BLaER1 treated with 17β-estradiol and CSF1 and Interleukin-3, amounts not matched to agents 10 nM and 100 nM (cell line): ENCODE data around the gene NEURL1B.

ENCODE experiments used
- H3K27ac ChIP-seq, 11 experiments: shearing (Covaris generic); formaldehyde crosslinking; 2 replicates each; pipeline ENCODE4 v1.8.1; 2022
- H3K27me3 ChIP-seq, 11 experiments: shearing (Covaris generic); formaldehyde crosslinking; 2 replicates each; pipeline ENCODE4 v1.8.1; 2022
- H3K36me3 ChIP-seq, 11 experiments: shearing (Covaris generic); formaldehyde crosslinking; 2 replicates each; pipeline ENCODE4 v1.8.1; 2022
- H3K4me1 ChIP-seq, 10 experiments: shearing (Covaris generic); formaldehyde crosslinking; 2 replicates each; pipeline ENCODE4 v1.8.1; 2022
- H3K4me2 ChIP-seq, 11 experiments: shearing (Covaris generic); formaldehyde crosslinking; 2 replicates each; pipeline ENCODE4 v1.8.1; 2022
- H3K4me3 ChIP-seq, 10 experiments: shearing (Covaris generic); formaldehyde crosslinking; 2 replicates each; pipeline ENCODE4 v1.8.1; 2022
- H3K9ac ChIP-seq, 11 experiments: shearing (Covaris generic); formaldehyde crosslinking; 2 replicates each; pipeline ENCODE4 v1.8.1; 2022
- H3K9me3 ChIP-seq, 11 experiments: shearing (Covaris generic); formaldehyde crosslinking; replicated peaks in 1 of 11; 2 replicates each; pipeline ENCODE4 v1.8.1; 2022
- H4K20me1 ChIP-seq, 11 experiments: shearing (Covaris generic); formaldehyde crosslinking; 2 replicates each; pipeline ENCODE4 v1.8.1; 2022
- Cebpa-rat ChIP-seq, 11 experiments: shearing (Covaris generic); IDR thresholded peaks; 2 replicates each; pipeline ENCODE4 v1.8.1; 2022

The NEURL1B gene

GRCh38 chr5:172696171-172696849 lies 55.2 kb downstream of the NEURL1B start:
- peaks cover 0 to 11% (median 0%) of the 10 kb centered on the region in 11 experiments; a peak in 6 of 22 replicates for H3K36me3 ChIP-seq
- no peak for TF ChIP-seq Cebpa-rat (IDR thresholded peaks at IDR 0.05)
- peak overlapping the region in 5 of 10 experiments; percentile 57 to 70 (median 63); a peak in 8 of 20 replicates for H3K4me3 ChIP-seq
- H4K20me1 ChIP-seq, result no peaks in the 10 kb centered on the region
- H3K27ac ChIP-seq, result peak overlapping the region in 8 of 11 experiments; percentile 60 to 80 (median 79); a peak in 16 of 22 replicates
- peaks cover 13 to 57% (median 52%) of the 10 kb centered on the region in 10 experiments for H3K4me1 ChIP-seq
- H3K9me3 ChIP-seq, result no peaks in the 10 kb centered on the region
- H3K9ac ChIP-seq, result peak overlapping the region in 9 of 11 experiments; percentile 72 to 84 (median 78); a peak in 16 of 22 replicates
- H3K4me2 ChIP-seq, result peak overlapping the region; percentile 88 to 98 (median 94); a peak in 21 of 22 replicates
- no peaks in the 10 kb centered on the region for H3K27me3 ChIP-seq

GRCh38 chr5:172697123-172698121 lies 56.4 kb downstream of the NEURL1B start:
- Histone ChIP-seq H3K36me3 (0 out of 22 replicates have a peak, but pooled peaks cover 0 to under 1% (median 0%) of the 10 kb centered on the region in 11 experiments), H3K27me3 (no peaks in the 10 kb centered on the region), H3K4me2 (peak overlapping the region; percentile 88 to 98 (median 94)), H3K9me3 (no peaks in the 10 kb centered on the region), H3K9ac (peak overlapping the region; percentile 58 to 84 (median 76)), H3K4me1 (peaks cover 24 to 68% (median 63%) of the 10 kb centered on the region in 10 experiments), H4K20me1 (no peaks in the 10 kb centered on the region), H3K4me3 (peak overlapping the region; percentile 46 to 70 (median 60)), H3K27ac (peak overlapping the region in 10 of 11 experiments; percentile 30 to 80 (median 76); a peak in 20 of 22 replicates)
- TF ChIP-seq Cebpa-rat (IDR thresholded peaks at IDR 0.05), result no peak

DNA sequence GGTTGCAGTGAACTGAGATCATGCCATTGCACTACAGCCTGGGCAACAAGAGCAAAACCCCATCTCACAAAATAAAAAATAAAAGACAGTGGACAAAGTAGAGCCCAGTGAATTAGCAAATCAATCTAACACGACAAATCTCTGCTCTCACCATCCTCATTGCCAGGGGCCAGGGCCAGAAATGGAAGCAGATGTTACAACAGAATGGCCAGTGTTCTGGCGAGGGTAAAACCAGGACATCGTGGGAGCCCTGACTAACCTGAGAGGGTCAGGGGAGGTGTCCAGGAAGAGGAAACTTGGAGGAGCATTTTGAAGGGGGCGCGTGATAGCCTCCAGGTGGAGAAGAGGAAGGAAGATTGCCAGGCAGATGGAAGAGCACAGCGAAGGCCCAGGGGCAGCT lies 58.4 kb downstream of the NEURL1B start:
- Histone ChIP-seq H3K4me3 (no peak overlapping the region), H3K36me3 (no peaks in the 10 kb centered on the region), H3K4me2 (peak overlapping the region in 8 of 11 experiments; percentile 3 to 88 (median 76); a peak in 11 of 22 replicates), H3K9me3 (no peaks in the 10 kb centered on the region), H3K27me3 (no peaks in the 10 kb centered on the region), H3K9ac (peak overlapping the region in 1 of 11 experiments; percentile 25; a peak in 1 of 22 replicates), H3K4me1 (peaks cover 28 to 76% (median 69%) of the 10 kb centered on the region in 10 experiments), H4K20me1 (no peaks in the 10 kb centered on the region), H3K27ac (peak overlapping the region in 1 of 11 experiments; percentile 65; a peak in 1 of 22 replicates)
- no peak for TF ChIP-seq Cebpa-rat (IDR thresholded peaks at IDR 0.05)

- no peak overlapping the region for H3K4me3 ChIP-seq
- H3K4me1 ChIP-seq, result peaks cover 28 to 71% (median 63%) of the 10 kb centered on the region in 10 experiments
- H3K27ac ChIP-seq, result peak overlapping the region in 6 of 11 experiments; percentile 8 to 65 (median 40); a peak in 3 of 22 replicates
- peak overlapping the region in 6 of 11 experiments; percentile 17 to 50 (median 29); a peak in 6 of 22 replicates for H3K9ac ChIP-seq
- TF ChIP-seq Cebpa-rat (IDR thresholded peaks at IDR 0.05), result no peak
- H3K9me3 ChIP-seq, result no peaks in the 10 kb centered on the region
- no peaks in the 10 kb centered on the region for H3K36me3 ChIP-seq
- H4K20me1 ChIP-seq, result no peaks in the 10 kb centered on the region
- peak overlapping the region in 10 of 11 experiments; percentile 3 to 88 (median 72); a peak in 19 of 22 replicates for H3K4me2 ChIP-seq
- H3K27me3 ChIP-seq, result no peaks in the 10 kb centered on the region
These were observed 58.9 kb downstream of the NEURL1B start for GRCh38 chr5:172699999-172700364.

DNA sequence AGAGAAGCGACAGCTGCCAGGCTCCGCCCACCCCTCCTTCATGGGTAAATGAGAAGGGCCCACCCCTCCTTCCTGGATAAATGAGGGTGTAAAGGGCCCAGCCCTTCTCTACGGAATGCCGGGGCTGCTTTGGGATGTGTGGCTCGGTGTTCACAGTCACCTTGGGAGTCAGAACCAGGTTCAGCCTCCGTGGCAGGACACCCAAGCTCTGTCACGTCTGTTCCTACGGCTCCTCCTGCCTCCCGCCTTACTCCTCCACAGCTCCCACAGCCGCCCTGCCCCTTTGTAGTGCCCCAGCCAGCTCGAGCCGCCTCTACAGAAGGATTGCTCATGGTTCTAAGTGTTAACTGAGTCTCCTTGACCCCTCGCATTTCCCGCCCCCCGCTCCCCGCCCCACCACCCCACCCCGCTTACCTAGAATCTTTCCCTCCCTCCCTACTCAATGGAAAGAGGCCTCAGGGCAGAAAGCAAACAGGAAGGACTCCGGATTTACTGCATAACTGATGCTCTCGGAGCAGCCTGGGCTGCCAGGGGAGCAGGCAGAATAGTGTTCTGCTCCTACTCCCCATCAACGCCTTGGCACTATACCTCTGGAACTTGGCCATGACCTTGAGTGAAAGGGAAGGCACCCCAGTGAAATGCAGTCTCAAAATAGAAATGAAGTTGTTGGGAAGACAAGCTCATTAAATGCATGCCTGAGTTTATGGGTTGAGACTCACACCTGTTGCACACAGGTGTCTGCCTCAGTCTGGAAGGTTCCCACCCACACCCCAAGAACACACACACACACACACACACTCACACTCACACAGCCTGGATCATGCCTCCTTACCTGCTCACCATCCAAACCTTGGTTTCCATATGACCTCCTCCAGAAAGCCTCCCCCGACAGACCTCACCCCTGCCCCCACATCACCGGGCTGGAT lies 59.6 kb downstream of the NEURL1B start:
- H3K27me3 ChIP-seq, result no peaks in the 10 kb centered on the region
- peak overlapping the region; percentile 70 to 88 (median 78) for H3K4me2 ChIP-seq
- no peaks in the 10 kb centered on the region for H3K9me3 ChIP-seq
- no peaks in the 10 kb centered on the region for H4K20me1 ChIP-seq
- H3K4me1 ChIP-seq, result peaks cover 28 to 65% (median 57%) of the 10 kb centered on the region in 10 experiments
- peak overlapping the region in 9 of 11 experiments; percentile 48 to 77 (median 62); a peak in 14 of 22 replicates for H3K9ac ChIP-seq
- no peak for TF ChIP-seq Cebpa-rat (IDR thresholded peaks at IDR 0.05)
- no peak overlapping the region for H3K4me3 ChIP-seq
- no peaks in the 10 kb centered on the region for H3K36me3 ChIP-seq
- peak overlapping the region in 8 of 11 experiments; percentile 8 to 80 (median 72); a peak in 15 of 22 replicates for H3K27ac ChIP-seq

GRCh38 chr5:172701291-172701656 lies 60.2 kb downstream of the NEURL1B start:
- Histone ChIP-seq H3K4me3 (peak overlapping the region in 7 of 10 experiments; percentile 2 to 48 (median 34); a peak in 7 of 20 replicates), H3K4me1 (peaks cover 28 to 65% (median 55%) of the 10 kb centered on the region in 10 experiments), H3K27ac (peak overlapping the region in 9 of 11 experiments; percentile 6 to 80 (median 71); a peak in 17 of 22 replicates), H3K9me3 (no peaks in the 10 kb centered on the region), H4K20me1 (no peaks in the 10 kb centered on the region), H3K4me2 (peak overlapping the region; percentile 70 to 88 (median 78)), H3K9ac (peak overlapping the region in 10 of 11 experiments; percentile 19 to 77 (median 60); a peak in 19 of 22 replicates), H3K36me3 (no peaks in the 10 kb centered on the region), H3K27me3 (no peaks in the 10 kb centered on the region)
- TF ChIP-seq Cebpa-rat (IDR thresholded peaks at IDR 0.05), result no peak

GRCh38 chr5:172703952-172704351 lies 62.9 kb downstream of the NEURL1B start:
- no peak for TF ChIP-seq Cebpa-rat (IDR thresholded peaks at IDR 0.05)
- no peak overlapping the region for H3K4me2 ChIP-seq
- no peaks in the 10 kb centered on the region for H3K27me3 ChIP-seq
- H4K20me1 ChIP-seq, result no peaks in the 10 kb centered on the region
- H3K4me3 ChIP-seq, result no peak overlapping the region
- H3K36me3 ChIP-seq, result no peaks in the 10 kb centered on the region
- no peak overlapping the region for H3K9ac ChIP-seq
- peaks cover 30 to 74% (median 63%) of the 10 kb centered on the region in 10 experiments for H3K4me1 ChIP-seq
- H3K27ac ChIP-seq, result 0 out of 22 replicates have a peak overlapping the region, but pooled peaks of 1 of the 11 experiments have one; percentile 21
- H3K9me3 ChIP-seq, result no peaks in the 10 kb centered on the region
